ENCODE measurements around the gene BRD4. TPM values are rescaled to one million over a fixed set of nuclear protein-coding genes. Genes with fewer than 3 reads are reported as not detected.

The BRD4 gene
- polyA plus RNA-seq, 3 donors = 3.7 to 19.2 (median 4.2) TPM

DNA sequence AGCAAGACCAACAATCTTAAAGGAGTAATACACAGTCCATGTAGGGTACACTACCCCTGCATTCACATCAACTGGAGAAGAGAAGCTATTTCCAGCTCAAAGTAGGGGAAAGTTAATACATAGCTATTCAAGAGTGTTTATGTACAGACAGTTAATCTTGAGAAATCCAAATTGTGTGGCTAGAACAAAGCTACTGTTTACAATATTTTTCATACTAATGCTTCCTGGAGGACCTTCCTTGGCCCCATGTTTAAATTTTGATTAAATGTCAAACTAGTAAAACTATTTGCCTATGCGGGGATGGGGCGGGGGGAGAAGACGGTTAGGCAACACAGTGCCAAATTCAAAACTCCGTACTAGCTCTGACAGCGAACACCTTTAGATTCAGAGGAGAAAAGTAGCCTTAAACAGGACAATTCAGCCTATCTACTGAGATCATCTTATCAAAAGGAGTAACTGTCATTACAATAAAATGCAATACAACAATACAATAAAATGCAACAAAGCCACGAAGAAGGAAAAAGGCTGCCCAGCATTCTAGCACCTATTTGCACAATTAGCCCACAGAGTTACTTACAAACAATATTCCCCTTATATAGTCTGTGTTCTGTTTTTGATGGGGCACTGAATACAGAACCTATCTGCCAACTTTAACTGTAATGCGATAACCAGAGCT, 29.1 kb downstream of the BRD4 start:
- Histone ChIP-seq H3K4me3 (replicated peaks in 1 of 3; ENCODE audit: low read depth in 2 of 3, low read length in 3 of 3) (no peak overlapping the region), H3K79me2 (ENCODE audit: insufficient read depth, low read length) (peaks cover 100% of the 10 kb centered on the region), H3K27ac (ENCODE audit: low read depth in 1 of 2, low read length in 2 of 2) (peak overlapping the region in 1 of 2 donors; percentile 54), H3K36me3 (replicated peaks in 1 of 2; ENCODE audit: control insufficient read depth in 1 of 2, insufficient read depth in 2 of 2, low read length in 2 of 2) (no peaks in the 10 kb centered on the region), H3K9ac (ENCODE audit: insufficient read depth, low read length, poor library complexity, severe bottlenecking) (no peak overlapping the region), H3K9me3 (replicated peaks in 1 of 2; ENCODE audit: control insufficient read depth in 1 of 2, insufficient read depth in 1 of 2, low read length in 2 of 2) (no peaks in the 10 kb centered on the region), H4K20me1 (ENCODE audit: insufficient read depth, low read length) (peaks cover 100% of the 10 kb centered on the region), H2AFZ (ENCODE audit: insufficient read depth, low read depth, low read length, poor library complexity, severe bottlenecking) (no peak overlapping the region), H3K4me1 (ENCODE audit: control insufficient read depth in 1 of 2, insufficient read depth in 2 of 2, low read length in 2 of 2) (peaks cover 29 to 39% of the 10 kb centered on the region in 2 donors), H3K4me2 (replicated peaks; ENCODE audit: extremely low read depth, low read length, poor library complexity, severe bottlenecking) (no peak overlapping the region), H3K27me3 (ENCODE audit: control insufficient read depth in 2 of 2, insufficient read depth in 2 of 2, low read length in 2 of 2) (no peaks in the 10 kb centered on the region)
- H3K27ac Mint-ChIP-seq = peak overlapping the region in 2 of 7 donors; percentile 6 to 44
- intact Hi-C loops (cut with micrococcal nuclease) = no loop called here
- no peak overlapping the region for H3K4me3 Mint-ChIP-seq
- TF ChIP-seq, protein P1, sequence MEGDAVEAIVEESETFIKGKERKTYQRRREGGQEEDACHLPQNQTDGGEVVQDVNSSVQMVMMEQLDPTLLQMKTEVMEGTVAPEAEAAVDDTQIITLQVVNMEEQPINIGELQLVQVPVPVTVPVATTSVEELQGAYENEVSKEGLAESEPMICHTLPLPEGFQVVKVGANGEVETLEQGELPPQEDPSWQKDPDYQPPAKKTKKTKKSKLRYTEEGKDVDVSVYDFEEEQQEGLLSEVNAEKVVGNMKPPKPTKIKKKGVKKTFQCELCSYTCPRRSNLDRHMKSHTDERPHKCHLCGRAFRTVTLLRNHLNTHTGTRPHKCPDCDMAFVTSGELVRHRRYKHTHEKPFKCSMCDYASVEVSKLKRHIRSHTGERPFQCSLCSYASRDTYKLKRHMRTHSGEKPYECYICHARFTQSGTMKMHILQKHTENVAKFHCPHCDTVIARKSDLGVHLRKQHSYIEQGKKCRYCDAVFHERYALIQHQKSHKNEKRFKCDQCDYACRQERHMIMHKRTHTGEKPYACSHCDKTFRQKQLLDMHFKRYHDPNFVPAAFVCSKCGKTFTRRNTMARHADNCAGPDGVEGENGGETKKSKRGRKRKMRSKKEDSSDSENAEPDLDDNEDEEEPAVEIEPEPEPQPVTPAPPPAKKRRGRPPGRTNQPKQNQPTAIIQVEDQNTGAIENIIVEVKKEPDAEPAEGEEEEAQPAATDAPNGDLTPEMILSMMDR (IDR thresholded peaks at IDR 0.05) = no peak
- H3K4me1 Mint-ChIP-seq = peaks cover 73% of the 10 kb centered on the region
- no peaks in the 10 kb centered on the region for H3K36me3 Mint-ChIP-seq
- 94% methylated on average over 5 of the region's 7 CpGs for WGBS (ENCODE audit: insufficient coverage)
- DNase-seq = no peak
- H3K9me3 Mint-ChIP-seq = no peaks in the 10 kb centered on the region
- H3K27me3 Mint-ChIP-seq (ENCODE audit: low read depth in 3 of 3) = peaks cover 0 to 3% (median 0%) of the 10 kb centered on the region in 3 donors

DNA sequence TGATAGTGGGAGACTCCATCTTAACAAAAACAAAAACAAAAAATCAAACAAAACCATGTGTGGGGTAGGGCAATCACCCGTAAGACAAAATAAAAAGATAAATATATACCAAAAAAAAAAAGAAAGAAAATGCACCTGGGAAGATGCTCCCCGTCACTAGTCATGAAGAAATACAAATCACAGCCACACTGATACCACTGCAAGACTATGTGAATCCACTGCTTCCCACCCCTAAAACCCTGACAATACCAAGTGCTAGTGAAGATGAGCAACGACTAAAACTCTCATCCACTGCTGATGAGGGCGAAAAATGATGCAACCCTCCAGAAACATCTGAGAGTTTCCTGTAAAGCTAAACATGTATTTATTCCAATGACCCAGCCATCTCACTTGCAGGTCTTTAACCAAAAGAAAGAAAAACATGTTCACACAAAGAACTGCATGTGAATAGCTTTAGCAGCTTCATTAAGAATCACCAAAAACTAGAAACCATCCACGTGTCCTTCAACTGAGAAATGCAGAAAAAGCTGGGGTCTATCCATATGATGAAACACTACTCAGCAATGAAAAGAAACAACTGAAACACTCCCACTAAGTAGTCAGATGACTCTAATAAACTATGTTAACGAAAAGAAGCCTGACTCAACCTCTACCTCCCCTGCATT, 31.7 kb downstream of the BRD4 start:
- Mint-ChIP-seq H3K4me3 (no peak overlapping the region), H3K4me1 (peaks cover 78% of the 10 kb centered on the region), H3K27ac (peak overlapping the region in 5 of 7 donors; percentile 6 to 87 (median 21)), H3K27me3 (ENCODE audit: low read depth in 3 of 3) (peaks cover 0 to 3% (median 0%) of the 10 kb centered on the region in 3 donors), H3K9me3 (no peaks in the 10 kb centered on the region), H3K36me3 (peaks cover 8 to 17% of the 10 kb centered on the region in 2 donors)
- Histone ChIP-seq H3K27ac (ENCODE audit: low read depth in 1 of 2, low read length in 2 of 2) (peak overlapping the region in 1 of 2 donors; percentile 6), H3K9ac (ENCODE audit: insufficient read depth, low read length, poor library complexity, severe bottlenecking) (no peak overlapping the region), H3K4me3 (replicated peaks in 1 of 3; ENCODE audit: low read depth in 2 of 3, low read length in 3 of 3) (no peak overlapping the region), H4K20me1 (ENCODE audit: insufficient read depth, low read length) (peaks cover 100% of the 10 kb centered on the region), H2AFZ (ENCODE audit: insufficient read depth, low read depth, low read length, poor library complexity, severe bottlenecking) (no peak overlapping the region), H3K9me3 (replicated peaks in 1 of 2; ENCODE audit: control insufficient read depth in 1 of 2, insufficient read depth in 1 of 2, low read length in 2 of 2) (no peaks in the 10 kb centered on the region), H3K79me2 (ENCODE audit: insufficient read depth, low read length) (peaks cover 100% of the 10 kb centered on the region), H3K4me1 (ENCODE audit: control insufficient read depth in 1 of 2, insufficient read depth in 2 of 2, low read length in 2 of 2) (peaks cover 45 to 56% of the 10 kb centered on the region in 2 donors), H3K36me3 (replicated peaks in 1 of 2; ENCODE audit: control insufficient read depth in 1 of 2, insufficient read depth in 2 of 2, low read length in 2 of 2) (peaks cover 3 to 11% of the 10 kb centered on the region in 2 donors), H3K27me3 (ENCODE audit: control insufficient read depth in 2 of 2, insufficient read depth in 2 of 2, low read length in 2 of 2) (no peaks in the 10 kb centered on the region), H3K4me2 (replicated peaks; ENCODE audit: extremely low read depth, low read length, poor library complexity, severe bottlenecking) (no peak overlapping the region)
- WGBS (ENCODE audit: insufficient coverage) = 37% methylated on average over 2 of the region's 6 CpGs
- intact Hi-C loops (cut with micrococcal nuclease) = no loop called here
- TF ChIP-seq, protein P1 (IDR thresholded peaks at IDR 0.05) = no peak
- DNase-seq = no peak
